Measurements from ENCODE around the gene TIMM9.

Gene TIMM9

DNA sequence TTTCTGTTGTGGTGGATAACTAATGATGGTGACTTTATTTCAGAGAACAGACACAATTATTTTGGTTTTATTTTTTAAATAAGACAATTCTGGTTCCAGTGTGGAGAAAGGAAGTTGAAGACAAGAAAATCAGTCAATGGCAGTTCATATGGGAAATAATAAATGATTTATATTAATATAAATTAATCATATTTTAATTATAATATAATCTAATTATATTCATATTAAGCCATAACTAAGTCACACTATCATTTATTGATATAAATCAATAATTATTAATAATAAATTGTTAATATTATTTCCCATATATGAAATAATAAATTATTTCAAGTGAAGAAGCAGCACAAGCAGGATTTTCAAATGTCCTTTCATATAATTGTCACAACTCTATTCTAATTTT is 28.8 kb downstream of the TIMM9 start:
- TF ChIP-seq, protein P1, sequence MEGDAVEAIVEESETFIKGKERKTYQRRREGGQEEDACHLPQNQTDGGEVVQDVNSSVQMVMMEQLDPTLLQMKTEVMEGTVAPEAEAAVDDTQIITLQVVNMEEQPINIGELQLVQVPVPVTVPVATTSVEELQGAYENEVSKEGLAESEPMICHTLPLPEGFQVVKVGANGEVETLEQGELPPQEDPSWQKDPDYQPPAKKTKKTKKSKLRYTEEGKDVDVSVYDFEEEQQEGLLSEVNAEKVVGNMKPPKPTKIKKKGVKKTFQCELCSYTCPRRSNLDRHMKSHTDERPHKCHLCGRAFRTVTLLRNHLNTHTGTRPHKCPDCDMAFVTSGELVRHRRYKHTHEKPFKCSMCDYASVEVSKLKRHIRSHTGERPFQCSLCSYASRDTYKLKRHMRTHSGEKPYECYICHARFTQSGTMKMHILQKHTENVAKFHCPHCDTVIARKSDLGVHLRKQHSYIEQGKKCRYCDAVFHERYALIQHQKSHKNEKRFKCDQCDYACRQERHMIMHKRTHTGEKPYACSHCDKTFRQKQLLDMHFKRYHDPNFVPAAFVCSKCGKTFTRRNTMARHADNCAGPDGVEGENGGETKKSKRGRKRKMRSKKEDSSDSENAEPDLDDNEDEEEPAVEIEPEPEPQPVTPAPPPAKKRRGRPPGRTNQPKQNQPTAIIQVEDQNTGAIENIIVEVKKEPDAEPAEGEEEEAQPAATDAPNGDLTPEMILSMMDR (IDR thresholded peaks at IDR 0.05; ENCODE audit: low read depth, low read length) = no peak
- H3K4me3 ChIP-seq (ENCODE audit: low read depth, low read length) = no peak overlapping the region

DNA sequence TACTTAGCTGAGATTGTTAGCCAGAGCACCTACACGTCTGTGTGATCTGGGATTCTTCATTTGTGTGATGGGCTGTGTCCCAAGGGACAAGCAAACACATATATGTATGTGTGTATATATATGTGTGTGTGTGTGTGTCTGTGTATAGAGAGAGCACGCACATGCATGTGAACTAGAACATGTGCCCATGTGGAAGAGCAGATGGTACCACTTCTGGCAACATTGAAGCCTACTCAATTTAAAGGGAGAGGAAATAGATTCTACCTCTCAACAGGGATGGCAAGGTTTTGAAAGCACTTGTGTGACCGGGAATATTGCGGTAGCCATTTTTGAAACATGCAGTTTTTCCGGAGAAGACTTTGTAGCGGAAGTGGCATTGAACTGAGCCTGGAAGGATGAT is 30.2 kb downstream of the TIMM9 start:
- TF ChIP-seq, protein P1 (IDR thresholded peaks at IDR 0.05; ENCODE audit: low read depth, low read length) = no peak
- H3K4me3 ChIP-seq (ENCODE audit: low read depth, low read length) = no peak overlapping the region

DNA sequence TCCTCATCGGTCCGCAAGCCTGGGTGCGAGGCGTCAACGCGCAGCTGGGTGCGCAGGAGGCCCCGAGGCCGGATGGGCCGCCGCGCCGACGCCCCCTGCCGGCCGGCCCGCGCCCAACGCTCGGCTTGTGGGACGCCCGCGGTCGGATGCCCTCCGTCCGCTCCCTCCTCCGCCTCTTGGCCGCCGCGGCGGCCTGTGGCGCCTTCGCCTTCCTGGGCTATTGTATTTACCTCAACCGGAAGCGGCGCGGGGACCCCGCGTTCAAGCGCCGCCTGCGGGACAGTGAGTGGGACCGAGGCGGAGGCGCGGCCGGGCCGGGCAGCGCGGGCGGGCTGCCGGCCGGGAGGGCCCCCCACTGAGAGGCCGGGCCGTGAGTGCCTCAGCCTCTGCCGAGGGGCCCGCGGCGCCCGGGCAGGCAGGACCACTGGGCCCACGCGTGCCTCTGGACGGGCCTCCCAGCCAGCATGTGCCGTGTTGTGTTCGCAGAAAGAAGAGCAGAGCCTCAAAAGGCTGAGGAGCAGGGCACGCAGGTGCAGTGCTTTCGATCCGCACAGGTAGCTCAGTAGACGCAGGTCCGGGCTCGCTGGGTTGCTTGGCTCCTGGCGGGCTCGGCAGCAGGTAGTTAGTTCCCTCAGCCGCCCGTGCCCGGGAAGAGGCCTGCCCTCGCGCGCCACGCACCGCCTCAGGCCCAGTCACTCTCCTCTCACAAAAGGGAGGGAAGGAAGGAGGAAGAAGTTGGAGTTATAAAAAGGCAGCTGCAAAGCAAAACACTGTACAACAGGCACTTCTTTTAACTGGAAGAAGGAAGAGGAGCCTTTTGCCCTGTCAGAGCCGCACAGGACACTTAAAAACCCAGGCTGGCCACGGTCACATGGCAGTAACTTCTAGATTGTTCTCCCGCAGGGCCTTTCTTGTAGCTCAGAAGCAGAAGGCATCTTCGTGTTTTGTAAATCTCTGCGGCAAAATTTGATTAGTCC is 31.2 kb downstream of the TIMM9 start, which contains the start of gene TOMM20L:
Gene TOMM20L, plus strand, starts transcription at position 119 of the 977 bp plus-strand sequence. Its CDS starts 28 bp downstream, at position 147.
- TF ChIP-seq, protein P1 (IDR thresholded peaks at IDR 0.05; ENCODE audit: low read depth, low read length) = peak; percentile 35; the same call in 1 of the 2 replicates
- peak within 1 kb of the TSS; percentile 43 for H3K4me3 ChIP-seq (ENCODE audit: low read depth, low read length)

DNA sequence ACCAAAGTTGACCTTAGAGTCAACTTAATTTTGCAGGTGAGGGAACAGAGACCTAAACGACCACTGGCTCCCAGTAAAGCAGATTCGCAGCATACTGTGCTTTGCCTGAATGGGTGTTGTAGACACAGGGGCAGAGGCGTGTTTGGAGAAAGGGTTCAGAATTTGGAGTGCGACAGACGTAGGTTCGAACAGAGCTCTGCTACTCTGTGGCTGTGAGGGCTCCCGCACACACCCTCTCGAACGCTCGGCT is 31.8 kb downstream of the TIMM9 start:
- TF ChIP-seq, protein P1 (IDR thresholded peaks at IDR 0.05; ENCODE audit: low read depth, low read length) = no peak

DNA sequence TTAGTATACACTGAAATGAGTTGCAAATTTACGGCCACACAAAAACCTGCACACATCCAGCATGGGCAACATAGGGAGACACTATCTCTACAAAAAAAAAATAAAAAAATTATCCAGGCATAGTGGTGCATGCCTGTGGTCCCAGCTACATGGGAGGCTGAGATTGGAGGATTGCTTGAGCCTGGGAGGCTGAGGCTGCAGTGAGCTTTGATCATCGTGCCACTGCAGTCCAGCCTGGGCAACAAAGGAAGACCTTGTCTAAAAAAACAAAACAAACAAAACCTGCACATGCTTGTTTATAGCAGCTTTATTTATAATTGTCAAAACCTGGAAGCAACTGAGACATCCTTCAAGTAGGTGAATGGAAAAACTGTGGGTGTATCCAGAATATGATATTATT is 36.5 kb downstream of the TIMM9 start:
- no peak overlapping the region for H3K4me3 ChIP-seq (ENCODE audit: low read depth, low read length)
- TF ChIP-seq, protein P1 (IDR thresholded peaks at IDR 0.05; ENCODE audit: low read depth, low read length) = no peak

More for the DNA sequence above, 31.8 kb downstream of the TIMM9 start:
- no peak overlapping the region; the same call in 1 of the 2 replicates for H3K4me3 ChIP-seq (ENCODE audit: low read depth, low read length)

DNA sequence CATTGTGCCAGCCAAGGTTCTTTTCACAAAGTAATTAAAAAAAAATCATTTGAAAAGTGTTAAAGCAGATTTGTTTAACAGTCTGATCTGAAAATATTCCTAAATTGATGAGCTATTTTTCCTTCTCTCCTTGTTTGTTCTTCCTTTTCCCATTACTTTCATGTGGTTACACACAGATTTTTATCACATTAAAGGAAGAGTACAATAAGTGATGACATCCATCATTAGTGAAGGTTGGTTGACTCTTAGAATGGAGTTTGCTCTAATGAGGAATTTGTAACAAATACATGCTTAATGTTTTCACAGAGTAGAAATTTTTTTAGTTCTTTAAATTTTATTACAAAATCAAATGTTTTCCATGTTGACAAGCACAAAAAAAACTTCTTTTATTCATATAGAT is 50.5 kb downstream of the TIMM9 start:
- H3K4me3 ChIP-seq (ENCODE audit: low read depth, low read length) = no peak overlapping the region
- TF ChIP-seq, protein P1 (IDR thresholded peaks at IDR 0.05; ENCODE audit: low read depth, low read length) = no peak

DNA sequence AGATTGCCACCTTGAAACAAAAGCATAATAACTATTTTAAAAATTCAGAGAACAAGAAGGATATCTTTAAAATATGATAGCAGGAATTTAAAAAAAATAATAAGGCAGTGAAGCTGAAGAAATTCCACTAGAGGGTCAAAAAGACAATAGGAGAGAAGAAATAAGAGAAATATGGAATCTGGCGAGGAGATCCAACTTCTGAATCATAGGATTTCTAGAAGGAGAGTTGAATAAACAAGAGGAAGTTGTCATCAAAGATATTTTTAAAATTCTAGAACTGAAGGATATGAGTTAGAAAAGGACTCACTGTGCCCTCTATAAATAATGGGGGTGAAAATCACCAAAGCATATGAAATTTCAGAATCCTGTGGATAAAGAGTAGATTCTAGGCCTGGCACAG is 58.4 kb downstream of the TIMM9 start:
- TF ChIP-seq, protein P1 (IDR thresholded peaks at IDR 0.05; ENCODE audit: low read depth, low read length) = no peak
- no peak overlapping the region for H3K4me3 ChIP-seq (ENCODE audit: low read depth, low read length)
